Ishikawa (cell line): ENCODE results near the gene SLC25A44.

Experiments used
- CEBPB ChIP-seq: IDR thresholded peaks from 2 replicates; pipeline ENCODE4 v1.6.1; 2012
- CREB1 ChIP-seq: IDR thresholded peaks from 2 replicates; pipeline ENCODE4 v1.6.1; 2012; ENCODE audit warnings: low read depth
- EGR1 ChIP-seq: IDR thresholded peaks from 2 replicates; pipeline ENCODE4 v1.6.1; 2012
- EP300 ChIP-seq: IDR thresholded peaks from 2 replicates; pipeline ENCODE4 v1.6.1; 2012; ENCODE audit warnings: borderline replicate concordance
- FOXM1 ChIP-seq: IDR thresholded peaks from 2 replicates; pipeline ENCODE4 v1.6.1; 2012; ENCODE audit warnings: low read depth, borderline replicate concordance
- MAX ChIP-seq: IDR thresholded peaks from 2 replicates; pipeline ENCODE4 v1.6.1; 2012
- NFIC ChIP-seq: IDR thresholded peaks from 2 replicates; pipeline ENCODE4 v1.6.1; 2012
- RAD21 ChIP-seq: IDR thresholded peaks from 2 replicates; pipeline ENCODE4 v1.6.1; 2012; ENCODE audit warnings: low read depth
- REST ChIP-seq: IDR thresholded peaks from 2 replicates; pipeline ENCODE4 v1.6.1; 2012; ENCODE audit warnings: low read depth, mild to moderate bottlenecking
- TAF1 ChIP-seq: IDR thresholded peaks from 2 replicates; pipeline ENCODE4 v1.6.1; 2012; ENCODE audit warnings: low read depth, mild to moderate bottlenecking
- TCF12 ChIP-seq: IDR thresholded peaks from 2 replicates; pipeline ENCODE4 v1.6.1; 2012; ENCODE audit warnings: low read depth
- TEAD4 ChIP-seq: IDR thresholded peaks from 2 replicates; pipeline ENCODE4 v1.6.1; 2012
- USF1 ChIP-seq: IDR thresholded peaks from 2 replicates; pipeline ENCODE4 v1.6.1; 2012
- YY1 ChIP-seq: IDR thresholded peaks from 2 replicates; pipeline ENCODE4 v1.6.1; 2012; ENCODE audit warnings: low read depth
- ZBTB7A ChIP-seq: IDR thresholded peaks from 2 replicates; pipeline ENCODE4 v1.6.1; 2012; ENCODE audit warnings: low read depth

SLC25A44 gene

GRCh38 chr1:156230473-156230837 lies 36.6 kb downstream of the SLC25A44 start:
- TF ChIP-seq CREB1 (no peak), NFIC (no peak), EP300 (no peak), REST (no peak), USF1 (no peak), TCF12 (no peak), FOXM1 (no peak), TEAD4 (no peak), YY1 (no peak), MAX (no peak), ZBTB7A (no peak), TAF1 (no peak), EGR1 (no peak), CEBPB (no peak), RAD21 (no peak)

- TF ChIP-seq TCF12 (no peak), RAD21 (no peak), MAX (no peak), TAF1 (no peak), YY1 (no peak), CREB1 (no peak), TEAD4 (no peak), REST (no peak), NFIC (no peak), ZBTB7A (no peak), EP300 (no peak), CEBPB (no peak), FOXM1 (no peak), USF1 (no peak), EGR1 (no peak)
Measured at GRCh38 chr1:156232201-156232894, 38.4 kb downstream of the SLC25A44 start.

- TF ChIP-seq TAF1 (no peak), EGR1 (no peak), RAD21 (no peak), MAX (no peak), ZBTB7A (no peak), REST (no peak), USF1 (no peak), CREB1 (no peak), YY1 (no peak), EP300 (no peak)
Measured at GRCh38 chr1:156233426-156234127, 39.7 kb downstream of the SLC25A44 start.
